ENCODE measurements around the gene ELMO2. TPM values are rescaled to one million over a fixed set of nuclear protein-coding genes. Genes with fewer than 3 reads are reported as not detected.

ELMO2 gene
- total RNA-seq, 1 donor = 48.4 TPM

DNA sequence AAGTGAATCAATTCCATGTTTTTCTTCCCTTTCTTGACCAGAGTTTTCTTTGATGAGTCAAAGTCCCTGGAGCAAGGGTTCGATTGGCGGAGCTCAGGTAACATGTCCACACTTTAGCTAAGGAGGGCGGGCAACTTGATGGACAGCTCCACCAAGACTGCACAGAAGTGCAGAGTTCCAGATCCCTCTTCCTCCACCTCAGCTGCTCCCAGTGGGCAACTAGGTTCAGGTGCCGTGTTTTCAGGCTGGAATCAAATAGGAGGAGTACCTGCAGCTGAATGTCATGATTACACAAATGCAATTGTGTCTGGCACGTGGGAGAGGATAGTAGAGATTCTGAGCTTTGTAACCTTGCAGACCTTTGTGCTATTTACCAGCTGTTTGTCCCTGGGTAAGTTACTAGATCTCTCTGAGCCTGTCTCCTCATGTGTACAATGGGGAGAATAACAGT, 1.9 kb upstream of the ELMO2 start:
- H3K4me3 ChIP-seq (ENCODE audit: low read depth, low read length) = no peak overlapping the region
- TF ChIP-seq, protein P1, sequence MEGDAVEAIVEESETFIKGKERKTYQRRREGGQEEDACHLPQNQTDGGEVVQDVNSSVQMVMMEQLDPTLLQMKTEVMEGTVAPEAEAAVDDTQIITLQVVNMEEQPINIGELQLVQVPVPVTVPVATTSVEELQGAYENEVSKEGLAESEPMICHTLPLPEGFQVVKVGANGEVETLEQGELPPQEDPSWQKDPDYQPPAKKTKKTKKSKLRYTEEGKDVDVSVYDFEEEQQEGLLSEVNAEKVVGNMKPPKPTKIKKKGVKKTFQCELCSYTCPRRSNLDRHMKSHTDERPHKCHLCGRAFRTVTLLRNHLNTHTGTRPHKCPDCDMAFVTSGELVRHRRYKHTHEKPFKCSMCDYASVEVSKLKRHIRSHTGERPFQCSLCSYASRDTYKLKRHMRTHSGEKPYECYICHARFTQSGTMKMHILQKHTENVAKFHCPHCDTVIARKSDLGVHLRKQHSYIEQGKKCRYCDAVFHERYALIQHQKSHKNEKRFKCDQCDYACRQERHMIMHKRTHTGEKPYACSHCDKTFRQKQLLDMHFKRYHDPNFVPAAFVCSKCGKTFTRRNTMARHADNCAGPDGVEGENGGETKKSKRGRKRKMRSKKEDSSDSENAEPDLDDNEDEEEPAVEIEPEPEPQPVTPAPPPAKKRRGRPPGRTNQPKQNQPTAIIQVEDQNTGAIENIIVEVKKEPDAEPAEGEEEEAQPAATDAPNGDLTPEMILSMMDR (IDR thresholded peaks at IDR 0.05; ENCODE audit: insufficient read depth, low read depth, low read length) = no peak
- DNase-seq (ENCODE audit: low read depth) = no peak

- no peak for DNase-seq (ENCODE audit: low read depth)
- TF ChIP-seq, protein P1 (IDR thresholded peaks at IDR 0.05; ENCODE audit: insufficient read depth, low read depth, low read length) = no peak
- H3K4me3 ChIP-seq (ENCODE audit: low read depth, low read length) = no peak overlapping the region
These were observed 1.2 kb upstream of the ELMO2 start for GRCh38 chr20:46407671-46407996.

DNA sequence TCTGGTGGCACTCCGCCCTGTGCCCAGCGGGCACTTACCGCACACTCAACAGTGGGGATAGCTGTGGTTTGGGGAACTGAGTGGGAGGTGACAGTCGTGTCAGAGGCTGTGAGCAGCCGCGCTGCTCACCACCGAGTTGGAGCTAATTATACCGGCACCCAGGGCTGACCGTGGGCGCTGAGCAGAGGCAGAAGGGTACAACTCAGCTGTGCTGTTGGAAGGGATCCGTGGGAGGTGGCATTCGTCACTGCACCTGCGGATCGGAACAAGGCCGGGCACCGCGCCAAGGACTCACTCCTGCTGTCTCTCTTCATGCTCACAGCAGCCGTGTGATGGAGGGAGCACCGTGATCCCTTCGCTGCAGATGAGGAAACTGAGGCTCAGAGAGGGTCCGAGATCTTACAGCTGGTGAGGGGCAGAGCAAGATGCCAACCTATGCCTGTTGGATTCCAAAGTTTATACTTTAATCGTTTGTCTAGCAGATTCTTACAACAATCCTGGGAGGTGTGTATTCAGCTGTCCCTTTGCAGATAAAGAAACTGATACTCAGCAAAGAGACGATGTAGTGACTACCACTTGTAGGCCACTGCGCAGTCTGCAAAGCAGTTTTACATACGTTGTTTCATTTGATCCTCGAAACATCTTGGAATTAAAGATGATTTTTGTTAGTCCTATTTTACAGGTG, 713 bp upstream of the ELMO2 start:
- peak; percentile 11 for DNase-seq (ENCODE audit: low read depth)
- TF ChIP-seq, protein P1 (IDR thresholded peaks at IDR 0.05; ENCODE audit: insufficient read depth, low read depth, low read length) = no peak
- H3K4me3 ChIP-seq (ENCODE audit: low read depth, low read length) = peak overlapping the region; percentile 82

DNA sequence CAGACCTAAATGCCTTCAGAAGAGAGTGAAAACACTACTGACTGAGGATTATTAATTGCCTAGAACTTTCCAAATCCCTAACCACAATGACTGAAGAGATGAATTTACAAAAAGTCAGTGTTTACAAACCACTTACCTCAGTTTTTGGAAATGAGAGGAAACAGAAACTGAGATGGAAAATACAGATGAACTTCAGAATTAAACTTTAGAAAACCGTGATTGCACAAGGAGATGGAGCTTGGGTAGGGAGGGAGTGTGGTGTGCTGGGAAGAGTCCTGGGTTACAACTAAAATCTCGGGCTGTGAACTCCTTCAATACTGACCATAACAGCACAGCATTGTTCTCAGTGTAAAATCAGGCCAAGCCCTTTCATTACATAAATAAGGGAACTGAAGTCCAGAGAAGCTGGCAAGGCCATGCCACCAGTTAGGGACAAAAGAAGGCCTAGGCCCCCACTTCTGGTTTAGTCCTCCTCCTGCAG, 4.0 kb downstream of the ELMO2 start:
- TF ChIP-seq, protein P1 (IDR thresholded peaks at IDR 0.05; ENCODE audit: insufficient read depth, low read depth, low read length) = no peak
- no peak overlapping the region for H3K4me3 ChIP-seq (ENCODE audit: low read depth, low read length)
- DNase-seq (ENCODE audit: low read depth) = peak; percentile 86

DNA sequence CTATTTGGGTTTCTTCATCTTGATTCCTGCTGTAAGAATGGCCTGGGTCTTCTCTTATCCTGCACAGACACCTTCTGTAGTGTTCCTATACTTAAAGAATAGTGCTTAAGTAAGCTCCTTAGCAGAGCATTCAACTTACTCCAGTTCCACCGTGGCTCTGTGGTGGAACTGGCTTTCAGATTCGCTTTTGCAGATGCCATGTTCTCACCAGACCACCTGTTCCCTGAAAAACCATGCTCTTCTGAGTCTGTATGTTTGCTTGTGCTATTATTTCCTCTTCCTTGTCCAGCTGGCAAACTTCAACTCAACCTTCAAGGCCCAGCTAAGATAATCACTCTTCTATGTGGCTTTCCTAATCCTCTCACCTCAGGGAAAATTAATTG, 4.9 kb downstream of the ELMO2 start:
- peak; percentile 25 for DNase-seq (ENCODE audit: low read depth)
- peak overlapping the region; percentile 4 for H3K4me3 ChIP-seq (ENCODE audit: low read depth, low read length)
- TF ChIP-seq, protein P1 (IDR thresholded peaks at IDR 0.05; ENCODE audit: insufficient read depth, low read depth, low read length) = no peak

DNA sequence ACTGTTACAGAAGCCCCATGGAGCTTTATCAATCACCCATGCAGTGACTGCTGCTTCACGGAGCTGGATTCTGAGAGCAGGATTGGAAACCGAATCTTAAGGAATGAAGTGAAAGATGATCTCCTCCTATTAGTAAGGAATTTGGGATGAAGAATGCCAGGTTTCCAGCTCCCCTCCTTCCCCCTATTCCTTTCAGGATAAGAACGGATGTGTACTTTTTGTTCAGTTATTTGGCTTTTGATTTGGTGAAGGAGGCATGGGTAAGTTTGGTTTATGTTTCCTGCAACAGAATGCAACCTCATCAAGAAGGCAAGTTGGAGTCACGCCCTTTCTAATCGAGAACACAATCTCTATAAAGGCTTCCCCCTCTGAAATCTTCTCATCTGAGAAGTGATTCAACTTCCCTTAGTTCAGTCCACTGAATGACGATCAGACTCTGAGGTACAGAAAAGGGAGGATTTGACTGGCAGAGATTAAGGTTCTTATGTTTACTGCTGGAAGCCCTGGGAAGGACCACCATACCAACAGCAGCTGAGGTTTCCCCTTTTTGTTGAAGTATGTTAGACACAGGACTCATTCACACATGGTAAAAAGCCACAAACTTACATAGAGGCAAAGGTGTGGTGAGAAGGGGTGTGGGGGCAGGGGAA, 5.5 kb downstream of the ELMO2 start:
- peak; percentile 87 for DNase-seq (ENCODE audit: low read depth)
- H3K4me3 ChIP-seq (ENCODE audit: low read depth, low read length) = peak overlapping the region; percentile 23

More for the DNA sequence above, 5.5 kb downstream of the ELMO2 start:
- TF ChIP-seq, protein P1 (IDR thresholded peaks at IDR 0.05; ENCODE audit: insufficient read depth, low read depth, low read length) = no peak
